A549 (cell line): Measurements from ENCODE around the gene SYNPO2. TPM values are rescaled to one million over a fixed set of nuclear protein-coding genes. Genes with fewer than 3 reads are reported as not detected.

Experiments
- ATAC-seq, 2 experiments: fragments of 200-7000 bp in 1 of 2; fragments of >200 bp in 1 of 2; cut with Nextera tagmentation in 1 of 2; cut with Tn5 transposase in 1 of 2; 3 replicates each; pipeline versions ENCODE4 v1.8.0 to v1.9.1; 2018 to 2020; ENCODE audit warnings: mild to moderate bottlenecking in 1 of 2, moderate library complexity in 1 of 2
- CTCF ChIA-PET: fragments of 300-600 bp; sonication (Branson Sonifier 250); formaldehyde crosslinking; extraction: SDS; loops from one replicate; lab custom pipeline; 2021; ENCODE audit warnings: antibody characterized with exemption, inconsistent platforms; lab: Yijun Ruan, JAX
- POLR2A ChIA-PET: fragments of 350-600 bp; formaldehyde crosslinking; extraction: SDS; loops from one replicate; lab custom pipeline; 2021; ENCODE audit warnings: antibody characterized with exemption, inconsistent platforms; lab: Yijun Ruan, JAX
- DNase-seq, 2 experiments: peaks; one replicate each; pipeline versions ENCODE4 v3.0.0 to v3.0.0-alpha.2; 2011 to 2016; ENCODE audit warnings: low read depth in 1 of 2, low spot score in 1 of 2
- FAIRE-seq: peaks from 2 replicates; lab custom pipeline; 2011; peaks lifted over from hg19 to GRCh38; lab: Jason Lieb, UNC
- H3K27ac ChIP-seq, 2 experiments: fragments of >200 bp; sonication (Bioruptor Twin); formaldehyde crosslinking; 3 replicates each; pipeline ENCODE4 v1.5.1; 2016 to 2017
- H3K4me1 ChIP-seq: fragments of >200 bp; sonication (Bioruptor Twin); formaldehyde crosslinking; 3 replicates; pipeline ENCODE4 v1.6.1; 2016
- H3K4me2 ChIP-seq: fragments of >200 bp; sonication (Bioruptor Twin); formaldehyde crosslinking; 3 replicates; pipeline ENCODE4 v1.6.1; 2016
- H3K4me3 ChIP-seq: fragments of >200 bp; sonication (Bioruptor Twin); formaldehyde crosslinking; 3 replicates; pipeline ENCODE4 v1.5.1; 2016
- H3K9me3 ChIP-seq: fragments of >200 bp; sonication (Bioruptor Twin); formaldehyde crosslinking; 3 replicates; pipeline ENCODE4 v1.6.1; 2016
- ATOH8 ChIP-seq: fragments of 250-450 bp; sonication (Bioruptor Pico); IDR thresholded peaks from 2 replicates; pipeline ENCODE4 v1.5.0; 2020; ENCODE audit warnings: low read depth, mild to moderate bottlenecking, moderate library complexity
- BHLHE40 ChIP-seq: IDR thresholded peaks from 2 replicates; pipeline ENCODE4 v1.6.1; 2012; ENCODE audit warnings: low read depth, low read length, inconsistent platforms
- CBX2 ChIP-seq: fragments of 200-600 bp; sonication (generic); IDR thresholded peaks from 2 replicates; pipeline ENCODE4 v1.6.1; 2016; ENCODE audit warnings: low read depth, mild to moderate bottlenecking, borderline replicate concordance
- CBX8 ChIP-seq: fragments of 200-600 bp; sonication (generic); IDR thresholded peaks from 2 replicates; pipeline ENCODE4 v1.6.1; 2016
- CEBPB ChIP-seq, 2 experiments: fragments of >200 bp in 1 of 2; sonication (Bioruptor Twin) in 1 of 2; formaldehyde crosslinking in 1 of 2; IDR thresholded peaks; 2 replicates each; pipeline ENCODE4 v1.6.1; 2012 to 2016
- CHD2 ChIP-seq: fragments of 150-350 bp; IDR thresholded peaks from 2 replicates; pipeline ENCODE4 v1.6.1; 2014; ENCODE audit warnings: low read length; ENCODE audit not compliant: partially characterized antibody
- CTCF ChIP-seq: fragments of >200 bp; sonication (Bioruptor Twin); formaldehyde crosslinking; IDR thresholded peaks from 3 replicates; pipeline ENCODE4 v1.5.1; 2016
- E2F6 ChIP-seq: IDR thresholded peaks from 2 replicates; pipeline ENCODE4 v1.6.1; 2012; ENCODE audit warnings: low read depth, borderline replicate concordance
- EHMT2 ChIP-seq: fragments of 200-600 bp; sonication (generic); IDR thresholded peaks from 2 replicates; pipeline ENCODE4 v1.6.1; 2016; ENCODE audit warnings: antibody characterized with exemption, low read depth, mild to moderate bottlenecking, moderate library complexity
- ELK1 ChIP-seq: fragments of 150-350 bp; IDR thresholded peaks from 2 replicates; pipeline ENCODE4 v1.6.1; 2014; ENCODE audit warnings: low read depth, mild to moderate bottlenecking, low read length
- FOXS1 ChIP-seq: fragments of 250-450 bp; sonication (Bioruptor Pico); IDR thresholded peaks from 2 replicates; pipeline ENCODE4 v1.5.0; 2020; ENCODE audit warnings: mild to moderate bottlenecking, moderate library complexity
- HOXA7 ChIP-seq: fragments of 250-450 bp; sonication (Bioruptor Pico); IDR thresholded peaks from 2 replicates; pipeline ENCODE4 v1.5.0; 2020; ENCODE audit warnings: mild to moderate bottlenecking, moderate library complexity
- HOXB5 ChIP-seq: fragments of 250-450 bp; sonication (Bioruptor Pico); IDR thresholded peaks from 2 replicates; pipeline ENCODE4 v1.5.0; 2020; ENCODE audit warnings: mild to moderate bottlenecking, moderate library complexity
- JUN ChIP-seq, 2 experiments: fragments of >200 bp; sonication (Bioruptor Twin); formaldehyde crosslinking; IDR thresholded peaks; 2 replicates in 1 of 2; 3 replicates in 1 of 2; pipeline ENCODE4 v1.6.1; 2016 to 2017
- JUNB ChIP-seq: fragments of >200 bp; sonication (Bioruptor Twin); formaldehyde crosslinking; IDR thresholded peaks from 2 replicates; pipeline ENCODE4 v1.6.1; 2016
- KDM5A ChIP-seq: fragments of 200-600 bp; sonication (generic); IDR thresholded peaks from 2 replicates; pipeline ENCODE4 v1.6.1; 2016; ENCODE audit warnings: antibody characterized with exemption, mild to moderate bottlenecking
- PBX3 ChIP-seq: IDR thresholded peaks from 2 replicates; pipeline ENCODE4 v1.6.1; 2012
- RAD21 ChIP-seq, 2 experiments: fragments of >200 bp in 1 of 2; sonication (Bioruptor Twin) in 1 of 2; formaldehyde crosslinking in 1 of 2; IDR thresholded peaks in 1 of 2; conservative IDR thresholded peaks in 1 of 2; 2 replicates in 1 of 2; 3 replicates in 1 of 2; pipeline ENCODE4 v1.6.1; 2012 to 2018; ENCODE audit warnings: inconsistent platforms in 1 of 2
- ZFP36 ChIP-seq: fragments of 450-650 bp; IDR thresholded peaks from 2 replicates; pipeline ENCODE4 v1.6.1; 2014; ENCODE audit warnings: borderline replicate concordance; ENCODE audit not compliant: partially characterized antibody
- WGBS: methylation state at CpG from one replicate; pipeline ENCODE4 v1.1.6; 2017; ENCODE audit errors: missing lambda C conversion rate; 5-methylcytosine and 5-hydroxymethylcytosine counted together
- polyA plus RNA-seq, 4 experiments: library from polyadenylated mRNA; depleted of rRNA in 3 of 4; stranded (reverse); fragments of >200 nt; fragmentation: RNase III in 1 of 4; extraction: RNeasy Plus Mini Kit Qiagen cat#74134 plus additional on column Dnase treatment in 1 of 4; gene quantifications; 2 replicates in 3 of 4; 3 replicates in 1 of 4; pipeline ENCODE4 v1.2.3, GENCODE V29; 2011 to 2017

The SYNPO2 gene
- polyA plus RNA-seq, 2 of the 4 experiments (the other 2 are of a cell fraction), result 2.5 to 8.8 TPM

GRCh38 chr4:119039160-119039559 lies 150.5 kb downstream of the SYNPO2 start:
- 95% methylated on average over 1 of the region's 1 CpG for WGBS
- ChIA-PET POLR2A (no interaction called here), CTCF (interaction anchor here (1.1 to 3.4 kb wide), 4 partner anchors 12 to 247 kb away, joined by 4 to 20 read pairs (median 9); partner anchors contain the start of gene USP53)
- DNase-seq (no peak), ATAC-seq (no peak), FAIRE-seq (no peak)
- Histone ChIP-seq H3K9me3 (no peaks in the 10 kb centered on the region), H3K4me1 (peaks cover 58% of the 10 kb centered on the region), H3K4me2 (no peak overlapping the region), H3K4me3 (no peak overlapping the region), H3K27ac (no peak overlapping the region; a peak in 1 of 6 replicates)
- no peak for TF ChIP-seq CEBPB (IDR thresholded peaks at IDR 0.05)
- no peak for TF ChIP-seq KDM5A
- TF ChIP-seq JUNB, result no peak
- no peak for TF ChIP-seq ZFP36
- no peak for TF ChIP-seq PBX3
- no peak for TF ChIP-seq CBX8
- no peak for TF ChIP-seq E2F6
- TF ChIP-seq ELK1, result no peak
- no peak for TF ChIP-seq CHD2
- no peak for TF ChIP-seq ATOH8 (CRISPR knock-in tag)
- TF ChIP-seq FOXS1 (CRISPR knock-in tag), result no peak
- TF ChIP-seq BHLHE40, result no peak
- TF ChIP-seq JUN (IDR thresholded peaks at IDR 0.05), result no peak
- no peak for TF ChIP-seq CTCF
- TF ChIP-seq CBX2, result no peak
- TF ChIP-seq HOXA7 (CRISPR knock-in tag), result no peak

GRCh38 chr4:119039779-119040178 lies 151.1 kb downstream of the SYNPO2 start:
- no peaks in the 10 kb centered on the region for H3K9me3 ChIP-seq
- ATAC-seq (peak in 1 of 2 experiments; percentile 63; a peak in 3 of 6 replicates), FAIRE-seq (no peak), DNase-seq (peak in 1 of 2 experiments; percentile 29)
- TF ChIP-seq PBX3 (no peak), EHMT2 (no peak), HOXB5 (CRISPR knock-in tag) (no peak), RAD21 (conservative IDR thresholded peaks at IDR 0.05 in 1 of 2, IDR thresholded peaks at IDR 0.05 in 1 of 2) (0 out of 5 replicates have a peak, but pooled peaks of 1 of the 2 experiments have one; percentile 15)
- POLR2A ChIA-PET, result interaction anchor here (1.8 kb wide), 1 partner anchor 173 kb away, joined by 13 read pairs; the partner anchor contains the start of gene USP53
- no peak overlapping the region for H3K4me2 ChIP-seq
- H3K27ac ChIP-seq, result peak overlapping the region in 1 of 2 experiments; percentile 47; a peak in 1 of 6 replicates
- H3K4me1 ChIP-seq, result peaks cover 64% of the 10 kb centered on the region
- 80% methylated on average over 4 of the region's 4 CpGs for WGBS
- H3K4me3 ChIP-seq, result no peak overlapping the region
- CTCF ChIA-PET, result interaction anchor here (1.1 to 3.4 kb wide), 5 partner anchors 13 to 247 kb away, joined by 4 to 20 read pairs (median 8); partner anchors contain the start of gene USP53
